Sigmoid colon (tissue), 7 donors: ENCODE data around the gene DMTF1. TPM values are rescaled to one million over a fixed set of nuclear protein-coding genes. Genes with fewer than 3 reads are reported as not detected.

Source experiments
- DNase-seq: peaks from one replicate; pipeline ENCODE4 v3.0.0-alpha.2; 2019
- H3K27ac ChIP-seq, 4 donors: fragments of 200-600 bp; sonication (generic); one replicate each; pipeline ENCODE4 v1.5.1; 2016 to 2019; ENCODE audit warnings: mild to moderate bottlenecking in 1 of 4
- H3K27me3 ChIP-seq, 3 donors: fragments of 200-600 bp; sonication (generic); one replicate each; pipeline ENCODE4 v1.5.1; 2019; ENCODE audit warnings: mild to moderate bottlenecking in 1 of 3
- H3K36me3 ChIP-seq, 4 donors: fragments of 200-600 bp; sonication (generic); one replicate each; pipeline ENCODE4 v1.5.1; 2016 to 2019
- H3K4me1 ChIP-seq, 4 donors: fragments of 200-600 bp; sonication (generic); one replicate each; pipeline ENCODE4 v1.5.1; 2017 to 2019
- H3K4me3 ChIP-seq, 4 donors: fragments of 200-600 bp; sonication (generic); one replicate each; pipeline ENCODE4 v1.5.1; 2017 to 2019; ENCODE audit warnings: mild to moderate bottlenecking in 2 of 4, moderate library complexity in 1 of 4
- H3K9me3 ChIP-seq, 4 donors: fragments of 200-600 bp in 3 of 4; sonication (generic) in 3 of 4; one replicate each; pipeline versions ENCODE4 v1.5.1 to v1.6.1; 2013 to 2019
- CTCF ChIP-seq, 4 experiments: fragments of 450-650 bp in 3 of 4; fragments of 200-600 bp in 1 of 4; IDR thresholded peaks; one replicate each; pipeline ENCODE4 v1.5.1; 2016 to 2019; ENCODE audit warnings: antibody characterized with exemption in 4 of 4, mild to moderate bottlenecking in 3 of 4, moderate library complexity in 2 of 4
- EP300 ChIP-seq, 4 donors: sonication (generic); formaldehyde crosslinking; IDR thresholded peaks; one replicate each; pipeline ENCODE4 v1.6.1; 2017; ENCODE audit warnings: antibody characterized with exemption in 4 of 4
- POLR2A ChIP-seq, 2 donors: fragments of 450-650 bp; IDR thresholded peaks; one replicate each; pipeline ENCODE4 v1.6.1; 2016; ENCODE audit warnings: antibody characterized with exemption in 2 of 2, mild to moderate bottlenecking in 2 of 2, moderate library complexity in 2 of 2
- POLR2AphosphoS5 ChIP-seq, 4 donors: sonication (generic); formaldehyde crosslinking; IDR thresholded peaks; one replicate each; pipeline ENCODE4 v1.6.1; 2017; ENCODE audit warnings: antibody characterized with exemption in 4 of 4
- WGBS, 2 donors: extraction: QIAGEN DNeasy Blood & Tissue Kit; methylation state at CpG; one replicate each; pipeline ENCODE4 v1.1.7; 2013; 5-methylcytosine and 5-hydroxymethylcytosine counted together
- intact Hi-C: fragments of 100-400 bp; cut with DNase I; formaldehyde crosslinking; loops from one replicate; pipeline ENCODE4 v1.15.1; 2023
- polyA plus RNA-seq, 3 donors: library from polyadenylated mRNA; stranded (reverse); fragments of 200-250 nt; gene quantifications; one replicate each; pipeline ENCODE4 v1.2.3, GENCODE V29; 2013
- total RNA-seq, 4 donors: library from RNA; depleted of rRNA; stranded (reverse); fragments of >200 nt; gene quantifications; one replicate each; pipeline ENCODE4 v1.1.0, GENCODE V29; 2016
- donor health status: healthy with polysubstance abuse.
- donor health status: Bipolar disorder and iron deficiency.
- donor health status: healthy.

DMTF1 gene
- total and polyA plus RNA-seq, 7 donors, result 10.2 to 134 (median 69.9) TPM

GRCh38 chr7:87156709-87157108 is 4.5 kb downstream of the DMTF1 start:
- intact Hi-C loops, result loop anchor here (10.0 kb wide), 1 partner anchor 188 kb away; the partner anchor contains the start of gene CROT
- Histone ChIP-seq H3K27me3 (no peaks in the 10 kb centered on the region), H3K4me3 (no peak overlapping the region), H3K27ac (peak overlapping the region in 3 of 4 donors; percentile 31 to 97 (median 32)), H3K9me3 (no peaks in the 10 kb centered on the region), H3K4me1 (peaks cover 0 to 70% (median 40%) of the 10 kb centered on the region in 4 donors), H3K36me3 (no peaks in the 10 kb centered on the region)
- TF ChIP-seq POLR2AphosphoS5 (IDR thresholded peaks at IDR 0.05), result no peak
- TF ChIP-seq CTCF (IDR thresholded peaks at IDR 0.05), result no peak
- TF ChIP-seq EP300 (IDR thresholded peaks at IDR 0.05), result no peak
- TF ChIP-seq POLR2A (IDR thresholded peaks at IDR 0.05), result no peak
- 70 to 74% methylated on average over 2 of the region's 2 CpGs for WGBS, 2 donors
- DNase-seq, result no peak

GRCh38 chr7:87159538-87159937 is 7.3 kb downstream of the DMTF1 start:
- Histone ChIP-seq H3K36me3 (peaks cover 0 to 9% (median 0%) of the 10 kb centered on the region in 4 donors), H3K4me1 (peaks cover 0 to 59% (median 29%) of the 10 kb centered on the region in 4 donors), H3K4me3 (no peak overlapping the region), H3K27me3 (no peaks in the 10 kb centered on the region), H3K9me3 (no peaks in the 10 kb centered on the region), H3K27ac (no peak overlapping the region)
- no peak for DNase-seq
- intact Hi-C loops, result loop anchor here (10.0 kb wide), 1 partner anchor 185 kb away; the partner anchor contains the start of gene CROT
- 68 to 82% methylated on average over 2 of the region's 2 CpGs for WGBS, 2 donors
- TF ChIP-seq POLR2AphosphoS5 (IDR thresholded peaks at IDR 0.05) (no peak), CTCF (IDR thresholded peaks at IDR 0.05) (no peak), POLR2A (IDR thresholded peaks at IDR 0.05) (no peak), EP300 (IDR thresholded peaks at IDR 0.05) (no peak)

- intact Hi-C loops, result no loop called here
- no peak overlapping the region for H3K4me3 ChIP-seq
- no peak for TF ChIP-seq POLR2AphosphoS5 (IDR thresholded peaks at IDR 0.05)
- no peak for TF ChIP-seq EP300 (IDR thresholded peaks at IDR 0.05)
- TF ChIP-seq CTCF (IDR thresholded peaks at IDR 0.05), result no peak
- TF ChIP-seq POLR2A (IDR thresholded peaks at IDR 0.05), result no peak
- no peak overlapping the region for H3K27ac ChIP-seq
- WGBS, 2 donors, result 81 to 92% methylated on average over 2 of the region's 2 CpGs
- H3K36me3 ChIP-seq, result peaks cover 12 to 58% (median 35%) of the 10 kb centered on the region in 4 donors
- no peaks in the 10 kb centered on the region for H3K9me3 ChIP-seq
- no peak for DNase-seq
- H3K4me1 ChIP-seq, result peaks cover 0 to 11% (median 0%) of the 10 kb centered on the region in 4 donors
- no peaks in the 10 kb centered on the region for H3K27me3 ChIP-seq
Measured at GRCh38 chr7:87164433-87164832, 12.2 kb downstream of the DMTF1 start.

GRCh38 chr7:87170828-87171227 is 18.6 kb downstream of the DMTF1 start:
- 93 to 96% methylated on average over 3 of the region's 3 CpGs for WGBS, 2 donors
- TF ChIP-seq EP300 (IDR thresholded peaks at IDR 0.05) (no peak), CTCF (IDR thresholded peaks at IDR 0.05) (no peak), POLR2AphosphoS5 (IDR thresholded peaks at IDR 0.05) (no peak), POLR2A (IDR thresholded peaks at IDR 0.05) (no peak)
- intact Hi-C loops, result no loop called here

More at GRCh38 chr7:87170828-87171227, 18.6 kb downstream of the DMTF1 start:
- Histone ChIP-seq H3K27me3 (no peaks in the 10 kb centered on the region), H3K36me3 (peaks cover 32 to 100% (median 67%) of the 10 kb centered on the region in 4 donors), H3K9me3 (no peaks in the 10 kb centered on the region), H3K4me1 (no peaks in the 10 kb centered on the region), H3K27ac (no peak overlapping the region), H3K4me3 (no peak overlapping the region)
- no peak for DNase-seq
